K562 (cell line): Measurements from ENCODE around the gene MPI. TPM values are rescaled to one million over a fixed set of nuclear protein-coding genes. Genes with fewer than 3 reads are reported as not detected.
A peak's percentile ranks its signal among the peaks of the same experiment; 100 is the strongest.

ENCODE experiments used
- ARID1B ChIP-seq: fragments of 450-650 bp; IDR thresholded peaks from 2 replicates; pipeline ENCODE4 v1.6.1; 2016; ENCODE audit warnings: antibody characterized with exemption, mild to moderate bottlenecking, inconsistent platforms
- ATF4 ChIP-seq: fragments of 450-650 bp; formaldehyde crosslinking; IDR thresholded peaks from 2 replicates; pipeline ENCODE4 v1.4.0; 2022; ENCODE audit warnings: mild to moderate bottlenecking, moderate library complexity
- MYC ChIP-seq, 2 experiments: fragments of 250-450 bp in 1 of 2; sonication (Bioruptor Pico) in 1 of 2; IDR thresholded peaks; 2 replicates each; pipeline versions ENCODE4 v1.5.1 to v1.6.1; 2012 to 2021; ENCODE audit warnings: low read depth in 2 of 2, borderline replicate concordance in 1 of 2, improper control_type of control experiment in 1 of 2, low read length in 1 of 2, mild to moderate bottlenecking in 1 of 2, moderate library complexity in 1 of 2
- NFIC ChIP-seq: fragments of 450-650 bp; IDR thresholded peaks from 2 replicates; pipeline ENCODE4 v1.6.1; 2017; ENCODE audit warnings: mild to moderate bottlenecking, inconsistent platforms
- RCOR1 ChIP-seq, 2 experiments: IDR thresholded peaks; 2 replicates each; pipeline ENCODE4 v1.6.1; 2012; ENCODE audit warnings: low read depth in 2 of 2, low read length in 2 of 2, borderline replicate concordance in 1 of 2, improper control_type of control experiment in 1 of 2
- SNIP1 ChIP-seq: fragments of 450-650 bp; IDR thresholded peaks from 2 replicates; pipeline ENCODE4 v1.7.1; 2017; ENCODE audit warnings: low read depth, mild to moderate bottlenecking
- TFAP4 ChIP-seq: sonication (generic); formaldehyde crosslinking; IDR thresholded peaks from 2 replicates; pipeline ENCODE4 v1.8.0; 2022; ENCODE audit warnings: missing genetic modification reagents, mild to moderate bottlenecking, moderate library complexity, borderline replicate concordance
- ZNF561 ChIP-seq: fragments of 450-650 bp; formaldehyde crosslinking; conservative IDR thresholded peaks from 2 replicates; pipeline ENCODE4 v1.4.0; 2020; ENCODE audit warnings: mild to moderate bottlenecking, moderate library complexity
- polyA plus RNA-seq, 8 experiments: library from polyadenylated mRNA; depleted of rRNA in 4 of 8; stranded (reverse) in 5 of 8; unstranded in 3 of 8; fragments of >200 nt; fragmentation: Nextera tagmentation in 2 of 8; fragmentation: Illumina TruSeq in 1 of 8; extraction: Ambion mirVana in 2 of 8; extraction: Trizol in 1 of 8; gene quantifications; 2 replicates each; pipeline versions ENCODE4 v1.2.1 to v1.2.3, GENCODE V29; 2011 to 2014; ENCODE audit warnings: inconsistent platforms in 1 of 8, missing spikeins in 1 of 8
- total RNA-seq, 7 experiments: library from RNA; depleted of rRNA in 6 of 7; stranded (reverse); fragments of >200 nt in 6 of 7; fragmentation: Illumina TruSeq in 2 of 7; extraction: Trizol in 2 of 7; gene quantifications; 2 replicates each; pipeline versions ENCODE4 v1.2.1 to v1.2.3, GENCODE V29; 2011 to 2021; ENCODE audit warnings: low replicate concordance in 1 of 7
- TF ChIP-seq, protein P1 (sequence below), 3 experiments: fragments of 200-800 bp in 1 of 3; fragments of 250-450 bp in 1 of 3; fragments of 450-650 bp in 1 of 3; sonication (Bioruptor Pico) in 1 of 3; sonication (Bioruptor generic) in 1 of 3; formaldehyde crosslinking in 1 of 3; IDR thresholded peaks; 2 replicates each; pipeline versions ENCODE4 v1.6.1 to v1.8.0; 2016 to 2022; ENCODE audit warnings: mild to moderate bottlenecking in 2 of 3, missing genetic modification characterization in 2 of 3, missing compliant biosample characterization in 1 of 3, moderate library complexity in 1 of 3
- TF ChIP-seq, protein P2 (sequence below): fragments of 450-650 bp; IDR thresholded peaks from 2 replicates; pipeline ENCODE4 v1.6.1; 2017; ENCODE audit warnings: antibody characterized with exemption, mild to moderate bottlenecking
- TF ChIP-seq, protein P3 (sequence below): fragments of 450-650 bp; IDR thresholded peaks from 2 replicates; pipeline ENCODE4 v1.6.1; 2017; ENCODE audit warnings: mild to moderate bottlenecking, moderate library complexity
- TF ChIP-seq, protein P4 (sequence below): fragments of 450-650 bp; formaldehyde crosslinking; IDR thresholded peaks from 2 replicates; pipeline ENCODE4 v1.4.0; 2020; ENCODE audit warnings: mild to moderate bottlenecking, mixed read lengths

MPI gene
- total and polyA plus RNA-seq, 9 of the 15 experiments (the other 6 are each of a cell fraction or from before 2014, with no cell fraction given) = 30.7 to 105 (median 40.5) TPM

- TF ChIP-seq, protein P1, sequence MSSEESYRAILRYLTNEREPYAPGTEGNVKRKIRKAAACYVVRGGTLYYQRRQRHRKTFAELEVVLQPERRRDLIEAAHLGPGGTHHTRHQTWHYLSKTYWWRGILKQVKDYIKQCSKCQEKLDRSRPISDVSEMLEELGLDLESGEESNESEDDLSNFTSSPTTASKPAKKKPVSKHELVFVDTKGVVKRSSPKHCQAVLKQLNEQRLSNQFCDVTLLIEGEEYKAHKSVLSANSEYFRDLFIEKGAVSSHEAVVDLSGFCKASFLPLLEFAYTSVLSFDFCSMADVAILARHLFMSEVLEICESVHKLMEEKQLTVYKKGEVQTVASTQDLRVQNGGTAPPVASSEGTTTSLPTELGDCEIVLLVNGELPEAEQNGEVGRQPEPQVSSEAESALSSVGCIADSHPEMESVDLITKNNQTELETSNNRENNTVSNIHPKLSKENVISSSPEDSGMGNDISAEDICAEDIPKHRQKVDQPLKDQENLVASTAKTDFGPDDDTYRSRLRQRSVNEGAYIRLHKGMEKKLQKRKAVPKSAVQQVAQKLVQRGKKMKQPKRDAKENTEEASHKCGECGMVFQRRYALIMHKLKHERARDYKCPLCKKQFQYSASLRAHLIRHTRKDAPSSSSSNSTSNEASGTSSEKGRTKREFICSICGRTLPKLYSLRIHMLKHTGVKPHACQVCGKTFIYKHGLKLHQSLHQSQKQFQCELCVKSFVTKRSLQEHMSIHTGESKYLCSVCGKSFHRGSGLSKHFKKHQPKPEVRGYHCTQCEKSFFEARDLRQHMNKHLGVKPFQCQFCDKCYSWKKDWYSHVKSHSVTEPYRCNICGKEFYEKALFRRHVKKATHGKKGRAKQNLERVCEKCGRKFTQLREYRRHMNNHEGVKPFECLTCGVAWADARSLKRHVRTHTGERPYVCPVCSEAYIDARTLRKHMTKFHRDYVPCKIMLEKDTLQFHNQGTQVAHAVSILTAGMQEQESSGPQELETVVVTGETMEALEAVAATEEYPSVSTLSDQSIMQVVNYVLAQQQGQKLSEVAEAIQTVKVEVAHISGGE (CRISPR knock-in tag; IDR thresholded peaks at IDR 0.05) = no peak
- peak; percentile 61; the same call in 1 of the 2 replicates for TF ChIP-seq MYC (IDR thresholded peaks at IDR 0.05; ENCODE audit: low read depth, low read length)
- TF ChIP-seq MYC (CRISPR knock-in tag; IDR thresholded peaks at IDR 0.05; ENCODE audit: borderline replicate concordance, low read depth) = no peak
- TF ChIP-seq RCOR1 (IDR thresholded peaks at IDR 0.05; ENCODE audit: borderline replicate concordance in 1 of 2, low read depth in 2 of 2, low read length in 2 of 2) = peak in 1 of 2 experiments; percentile 18; a peak in 1 of 4 replicates
- TF ChIP-seq, protein P2, sequence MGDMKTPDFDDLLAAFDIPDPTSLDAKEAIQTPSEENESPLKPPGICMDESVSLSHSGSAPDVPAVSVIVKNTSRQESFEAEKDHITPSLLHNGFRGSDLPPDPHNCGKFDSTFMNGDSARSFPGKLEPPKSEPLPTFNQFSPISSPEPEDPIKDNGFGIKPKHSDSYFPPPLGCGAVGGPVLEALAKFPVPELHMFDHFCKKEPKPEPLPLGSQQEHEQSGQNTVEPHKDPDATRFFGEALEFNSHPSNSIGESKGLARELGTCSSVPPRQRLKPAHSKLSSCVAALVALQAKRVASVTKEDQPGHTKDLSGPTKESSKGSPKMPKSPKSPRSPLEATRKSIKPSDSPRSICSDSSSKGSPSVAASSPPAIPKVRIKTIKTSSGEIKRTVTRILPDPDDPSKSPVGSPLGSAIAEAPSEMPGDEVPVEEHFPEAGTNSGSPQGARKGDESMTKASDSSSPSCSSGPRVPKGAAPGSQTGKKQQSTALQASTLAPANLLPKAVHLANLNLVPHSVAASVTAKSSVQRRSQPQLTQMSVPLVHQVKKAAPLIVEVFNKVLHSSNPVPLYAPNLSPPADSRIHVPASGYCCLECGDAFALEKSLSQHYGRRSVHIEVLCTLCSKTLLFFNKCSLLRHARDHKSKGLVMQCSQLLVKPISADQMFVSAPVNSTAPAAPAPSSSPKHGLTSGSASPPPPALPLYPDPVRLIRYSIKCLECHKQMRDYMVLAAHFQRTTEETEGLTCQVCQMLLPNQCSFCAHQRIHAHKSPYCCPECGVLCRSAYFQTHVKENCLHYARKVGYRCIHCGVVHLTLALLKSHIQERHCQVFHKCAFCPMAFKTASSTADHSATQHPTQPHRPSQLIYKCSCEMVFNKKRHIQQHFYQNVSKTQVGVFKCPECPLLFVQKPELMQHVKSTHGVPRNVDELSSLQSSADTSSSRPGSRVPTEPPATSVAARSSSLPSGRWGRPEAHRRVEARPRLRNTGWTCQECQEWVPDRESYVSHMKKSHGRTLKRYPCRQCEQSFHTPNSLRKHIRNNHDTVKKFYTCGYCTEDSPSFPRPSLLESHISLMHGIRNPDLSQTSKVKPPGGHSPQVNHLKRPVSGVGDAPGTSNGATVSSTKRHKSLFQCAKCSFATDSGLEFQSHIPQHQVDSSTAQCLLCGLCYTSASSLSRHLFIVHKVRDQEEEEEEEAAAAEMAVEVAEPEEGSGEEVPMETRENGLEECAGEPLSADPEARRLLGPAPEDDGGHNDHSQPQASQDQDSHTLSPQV = no peak
- no peak for TF ChIP-seq ZNF561 (CRISPR knock-in tag)
- no peak for TF ChIP-seq NFIC
- TF ChIP-seq, protein P3, sequence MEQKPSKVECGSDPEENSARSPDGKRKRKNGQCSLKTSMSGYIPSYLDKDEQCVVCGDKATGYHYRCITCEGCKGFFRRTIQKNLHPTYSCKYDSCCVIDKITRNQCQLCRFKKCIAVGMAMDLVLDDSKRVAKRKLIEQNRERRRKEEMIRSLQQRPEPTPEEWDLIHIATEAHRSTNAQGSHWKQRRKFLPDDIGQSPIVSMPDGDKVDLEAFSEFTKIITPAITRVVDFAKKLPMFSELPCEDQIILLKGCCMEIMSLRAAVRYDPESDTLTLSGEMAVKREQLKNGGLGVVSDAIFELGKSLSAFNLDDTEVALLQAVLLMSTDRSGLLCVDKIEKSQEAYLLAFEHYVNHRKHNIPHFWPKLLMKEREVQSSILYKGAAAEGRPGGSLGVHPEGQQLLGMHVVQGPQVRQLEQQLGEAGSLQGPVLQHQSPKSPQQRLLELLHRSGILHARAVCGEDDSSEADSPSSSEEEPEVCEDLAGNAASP = no peak
- TF ChIP-seq ARID1B = no peak; the same call in 1 of the 2 replicates
- TF ChIP-seq ATF4 (CRISPR knock-in tag) = no peak
- TF ChIP-seq TFAP4 (CRISPR knock-in tag) = peak; percentile 91
- TF ChIP-seq, protein P4, sequence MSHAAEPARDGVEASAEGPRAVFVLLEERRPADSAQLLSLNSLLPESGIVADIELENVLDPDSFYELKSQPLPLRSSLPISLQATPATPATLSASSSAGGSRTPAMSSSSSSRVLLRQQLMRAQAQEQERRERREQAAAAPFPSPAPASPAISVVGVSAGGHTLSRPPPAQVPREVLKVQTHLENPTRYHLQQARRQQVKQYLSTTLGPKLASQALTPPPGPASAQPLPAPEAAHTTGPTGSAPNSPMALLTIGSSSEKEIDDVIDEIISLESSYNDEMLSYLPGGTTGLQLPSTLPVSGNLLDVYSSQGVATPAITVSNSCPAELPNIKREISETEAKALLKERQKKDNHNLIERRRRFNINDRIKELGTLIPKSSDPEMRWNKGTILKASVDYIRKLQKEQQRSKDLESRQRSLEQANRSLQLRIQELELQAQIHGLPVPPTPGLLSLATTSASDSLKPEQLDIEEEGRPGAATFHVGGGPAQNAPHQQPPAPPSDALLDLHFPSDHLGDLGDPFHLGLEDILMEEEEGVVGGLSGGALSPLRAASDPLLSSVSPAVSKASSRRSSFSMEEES (CRISPR knock-in tag) = no peak
- no peak for TF ChIP-seq SNIP1
These were observed 16.6 kb upstream of the MPI start, which contains the start of gene SCAMP2 (continued) for GRCh38 chr15:74873036-74873755.
